Fibroblast of the aortic adventitia (primary cell): ENCODE results near the gene LITAF. TPM values are rescaled to one million over a fixed set of nuclear protein-coding genes. Genes with fewer than 3 reads are reported as not detected.

Source experiments
- DNase-seq: peaks from one replicate; pipeline ENCODE4 v3.0.0-alpha.2; 2010; ENCODE audit warnings: low read depth
- H3K4me3 ChIP-seq: 2 replicates; pipeline ENCODE4 v1.5.1; 2011; ENCODE audit warnings: low read depth, mild to moderate bottlenecking, control low read depth, low read length, moderate library complexity
- CTCF ChIP-seq: IDR thresholded peaks from 2 replicates; pipeline ENCODE4 v1.5.1; 2011; ENCODE audit warnings: mild to moderate bottlenecking, low read length, control low read depth, inconsistent platforms; ENCODE audit not compliant: insufficient read depth
- total RNA-seq: library from RNA; depleted of rRNA; stranded (reverse); fragments of >200 nt; gene quantifications from 2 replicates; pipeline ENCODE4 v1.2.3, GENCODE V29; 2012; ENCODE audit warnings: low replicate concordance

The LITAF gene
- total RNA-seq, 1 donor, result 44.6 TPM

GRCh38 chr16:11550791-11551498, 35.8 kb downstream of the LITAF start:
- no peak for TF ChIP-seq CTCF
- no peak overlapping the region for H3K4me3 ChIP-seq
- DNase-seq, result no peak

- TF ChIP-seq CTCF, result no peak
- no peak for DNase-seq
- no peak overlapping the region for H3K4me3 ChIP-seq
Measured at GRCh38 chr16:11547118-11547916, 39.4 kb downstream of the LITAF start.

GRCh38 chr16:11546608-11547061, 40.1 kb downstream of the LITAF start:
- peak; percentile 52 for DNase-seq
- no peak for TF ChIP-seq CTCF
- no peak overlapping the region for H3K4me3 ChIP-seq

- H3K4me3 ChIP-seq, result no peak overlapping the region
- DNase-seq, result no peak
- no peak for TF ChIP-seq CTCF
Measured at GRCh38 chr16:11543661-11544393, 42.9 kb downstream of the LITAF start.

GRCh38 chr16:11542069-11542744, 44.5 kb downstream of the LITAF start:
- no peak overlapping the region for H3K4me3 ChIP-seq
- TF ChIP-seq CTCF, result no peak
- peak; percentile 27 for DNase-seq

- no peak for TF ChIP-seq CTCF
- H3K4me3 ChIP-seq, result no peak overlapping the region
- DNase-seq, result no peak
Measured at GRCh38 chr16:11539641-11540050, 47.1 kb downstream of the LITAF start.
